Measurements from ENCODE around the gene TMX4.
"Not testable (repeated sequence)": the region's sequence is repeated elsewhere in the genome, so short reads cannot be mapped to it uniquely, and the experiment has no call there.

The TMX4 gene

DNA sequence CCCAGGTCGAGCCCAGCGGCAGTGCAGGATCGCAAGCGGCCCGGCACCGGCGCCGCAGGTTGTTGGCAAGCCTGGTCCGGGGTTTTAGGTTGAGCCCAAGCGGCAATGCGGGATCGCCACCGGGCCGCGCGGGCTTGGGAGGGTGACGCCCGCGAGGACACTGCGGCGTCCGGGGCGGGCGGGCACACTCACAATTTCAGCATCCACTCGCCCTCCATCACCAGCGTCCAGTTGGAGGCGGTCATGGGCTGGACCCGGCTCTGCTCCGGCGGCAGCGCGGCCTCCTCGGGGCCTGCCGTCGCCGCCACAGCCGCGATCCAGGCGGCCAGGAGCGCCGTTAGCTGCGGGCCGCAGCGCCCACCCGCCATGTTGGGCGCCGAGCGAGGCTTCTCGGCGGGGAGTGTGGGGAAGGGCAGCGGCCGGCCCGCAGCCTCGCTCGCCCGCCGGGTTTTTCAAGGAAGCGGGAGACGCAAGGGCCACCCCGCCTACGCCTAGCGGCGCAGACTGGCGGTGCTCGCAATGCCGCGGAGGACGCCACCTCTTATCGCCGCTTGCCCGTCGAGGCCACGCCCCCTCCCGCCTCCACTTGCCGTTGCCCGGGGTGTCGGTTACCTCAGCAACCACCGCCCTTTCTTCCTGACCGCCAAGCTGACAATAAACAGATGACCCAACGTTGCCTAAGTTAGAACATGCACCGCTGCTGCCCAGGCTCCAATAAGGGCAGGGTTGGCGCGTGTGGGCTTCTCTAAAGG, at the start of gene TMX4:
TSS of gene TMX4 (minus strand) at position 516 of the 752 bp plus-strand sequence. CDS start at position 368, 148 bp downstream.
- intact Hi-C loops (cut with DNase I): no loop called here
- peak; percentile 90 to 99 (median 95) for DNase-seq

GRCh38 chr20:8067082-8067481, 47.5 kb upstream of the TMX4 start:
- DNase-seq: no peak
- intact Hi-C loops (cut with DNase I): no loop called here

- intact Hi-C loops (cut with DNase I): no loop called here
- DNase-seq: no peak
Observed at GRCh38 chr20:8066662-8067061, 47.1 kb upstream of the TMX4 start.

- intact Hi-C loops (cut with DNase I): no loop called here
- no peak for DNase-seq
Observed at GRCh38 chr20:8065691-8066090, 46.1 kb upstream of the TMX4 start.

DNA sequence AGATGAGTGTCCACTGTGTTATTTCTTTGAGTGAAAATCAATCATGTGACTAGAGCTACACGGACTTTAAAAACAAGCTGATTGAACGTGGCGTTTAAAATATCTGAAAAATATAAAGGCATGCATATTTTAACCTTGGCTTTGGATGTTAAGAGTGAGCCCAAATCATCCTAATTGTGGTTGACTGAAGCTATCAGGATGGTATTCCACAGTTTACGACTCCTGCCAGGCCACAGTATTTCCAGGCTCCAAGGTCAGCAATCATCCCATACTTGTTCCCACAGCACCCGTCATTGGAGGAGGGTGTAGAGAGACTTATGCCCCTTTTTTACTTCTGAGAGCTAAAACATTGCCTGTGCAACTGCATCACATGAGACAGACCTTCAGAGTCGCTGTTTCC, 43.2 kb upstream of the TMX4 start:
- no peak for DNase-seq
- intact Hi-C loops (cut with DNase I): no loop called here

DNA sequence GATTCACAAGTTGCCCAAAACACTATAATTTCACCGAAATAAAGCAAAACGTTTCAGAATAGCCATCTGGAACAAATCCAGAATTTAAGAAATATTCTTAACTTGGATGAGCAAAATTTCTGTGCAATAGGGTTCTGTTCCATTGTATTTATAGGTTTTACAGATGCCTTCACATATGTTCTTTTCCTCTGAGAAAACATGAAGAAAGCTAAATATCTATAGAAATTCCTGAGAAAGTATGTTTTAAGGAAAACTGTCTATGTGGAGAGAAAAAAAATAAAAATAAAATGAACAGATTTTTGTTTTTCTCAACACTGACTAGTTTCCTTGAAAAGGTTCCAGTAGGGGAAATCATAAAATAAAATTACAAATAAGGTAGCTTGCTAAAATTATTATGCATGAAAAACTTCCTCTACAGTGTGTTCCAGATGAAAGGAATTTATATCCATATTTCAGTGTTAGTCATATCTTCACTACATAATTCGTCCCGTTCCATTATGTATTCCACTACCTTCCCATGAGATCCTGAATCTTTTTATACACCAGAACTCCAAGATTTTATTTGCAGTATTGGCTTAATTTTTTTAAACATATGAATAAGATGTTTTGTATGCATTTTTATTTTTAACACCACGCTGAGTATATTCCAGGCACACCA, 42.4 kb upstream of the TMX4 start:
- intact Hi-C loops (cut with DNase I): no loop called here
- no peak for DNase-seq

DNA sequence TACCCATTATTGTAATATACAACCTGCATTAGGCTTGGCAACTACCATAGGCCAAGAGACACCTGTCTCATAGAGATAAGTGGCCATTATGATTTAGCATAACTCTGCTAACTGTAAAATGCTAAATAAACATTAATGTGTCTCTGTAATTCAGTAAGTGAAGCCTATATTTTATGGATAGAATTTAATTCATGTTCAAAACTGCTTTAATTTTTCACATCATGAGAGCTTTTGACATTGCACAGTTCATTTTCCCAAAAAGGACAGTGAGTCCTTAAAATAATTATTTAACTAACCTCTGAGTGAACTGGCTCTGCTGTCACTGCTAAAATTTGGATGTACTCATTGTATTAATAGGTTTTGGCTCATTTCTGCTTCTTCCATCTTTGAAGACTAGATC, 41.4 kb upstream of the TMX4 start:
- DNase-seq: no peak
- intact Hi-C loops (cut with DNase I): no loop called here

DNA sequence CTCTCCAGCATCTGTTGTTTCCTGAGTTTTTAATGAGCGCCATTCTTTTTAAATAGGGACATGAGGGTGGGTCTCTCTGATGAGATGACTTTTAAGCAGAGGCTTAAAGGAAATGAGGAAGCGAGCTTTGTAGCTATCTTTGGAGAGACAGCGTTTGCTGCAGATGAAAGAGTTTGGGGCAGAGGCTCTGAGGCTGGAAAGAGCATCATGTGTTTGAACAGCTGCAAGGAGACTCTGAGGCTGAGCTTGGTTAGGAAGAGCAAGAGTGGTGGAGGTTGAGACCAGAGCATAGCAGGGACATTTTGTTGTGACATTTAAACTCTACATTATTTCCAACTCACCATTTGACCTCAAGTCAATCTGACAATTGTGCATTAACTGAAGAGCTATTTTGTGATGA, 38.3 kb upstream of the TMX4 start:
- intact Hi-C loops (cut with DNase I): no loop called here
- no peak for DNase-seq

DNA sequence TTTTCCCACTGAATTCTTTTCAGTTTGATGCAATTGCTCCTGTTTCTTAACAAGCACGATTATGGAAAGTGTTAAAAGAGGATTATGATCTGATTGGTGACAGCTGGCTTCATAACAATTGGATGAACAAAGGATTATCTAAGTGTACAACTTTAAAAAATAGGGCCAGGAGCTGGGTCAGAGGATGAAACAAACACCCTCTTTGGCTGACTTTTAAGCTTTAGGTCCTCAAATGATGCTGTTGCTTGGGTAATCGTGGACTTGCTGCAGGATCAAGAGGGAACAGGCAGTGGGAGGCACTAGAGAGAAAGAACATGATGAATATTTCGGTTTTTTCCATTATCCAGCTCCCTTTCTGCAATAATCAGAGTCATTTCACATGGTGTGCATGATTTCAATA, 35.5 kb upstream of the TMX4 start:
- DNase-seq: no peak
- intact Hi-C loops (cut with DNase I): no loop called here

- no peak for DNase-seq
- intact Hi-C loops (cut with DNase I): no loop called here
Observed at GRCh38 chr20:8050157-8050837, 30.7 kb upstream of the TMX4 start.

GRCh38 chr20:8049310-8049709, 29.7 kb upstream of the TMX4 start:
- intact Hi-C loops (cut with DNase I): no loop called here
- no peak for DNase-seq

DNA sequence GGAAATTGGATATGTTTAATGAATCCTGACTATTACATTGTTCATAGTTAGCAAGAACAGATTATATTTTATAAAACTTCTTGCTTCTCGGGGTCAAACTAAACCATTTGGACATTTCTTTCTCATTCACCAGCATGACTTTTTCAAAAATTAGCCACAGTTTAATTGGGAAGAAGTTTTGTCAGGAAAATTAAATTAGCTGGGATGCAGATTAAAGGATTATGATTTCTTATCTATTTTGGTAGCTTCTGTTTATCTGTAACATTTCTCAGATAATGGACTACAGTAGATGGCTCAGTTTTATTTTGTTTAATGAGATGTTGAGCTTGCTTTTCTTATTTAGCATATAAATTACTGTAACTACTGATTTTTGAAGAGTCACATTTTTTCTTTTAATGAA, 26.4 kb upstream of the TMX4 start:
- intact Hi-C loops (cut with DNase I): no loop called here
- DNase-seq: no peak

GRCh38 chr20:8043687-8044282, 24.2 kb upstream of the TMX4 start:
- intact Hi-C loops (cut with DNase I): loop anchor here (2.0 to 5.0 kb wide), 2 partner anchors 344 to 677 kb away; no protein-coding TSS in a partner anchor

GRCh38 chr20:8039042-8039441, 19.5 kb upstream of the TMX4 start:
- intact Hi-C loops (cut with DNase I): no loop called here
- no peak for DNase-seq

More at GRCh38 chr20:8043687-8044282, 24.2 kb upstream of the TMX4 start:
- DNase-seq: no peak

DNA sequence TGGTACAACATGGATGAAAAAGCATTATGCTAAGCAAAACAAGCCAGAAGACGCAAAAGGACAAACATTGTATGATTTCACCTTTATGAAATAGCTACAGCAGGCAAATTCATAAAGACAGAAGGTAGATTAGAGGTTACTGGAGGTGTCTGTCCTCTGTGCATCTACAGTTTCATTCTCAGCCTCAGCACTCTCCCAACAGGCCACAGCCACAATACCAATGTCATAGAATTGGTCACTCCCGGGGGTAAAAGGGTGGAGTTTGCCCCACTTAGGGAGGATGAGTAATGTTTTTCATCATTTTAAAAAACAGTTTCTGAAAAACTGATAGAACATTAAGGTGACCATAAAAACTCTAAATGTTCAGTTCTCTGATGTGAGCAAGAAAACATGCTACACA, 17.2 kb upstream of the TMX4 start:
- no peak for DNase-seq
- intact Hi-C loops (cut with DNase I): no loop called here

GRCh38 chr20:8033151-8033841, 13.7 kb upstream of the TMX4 start:
- intact Hi-C loops (cut with DNase I): no loop called here
- DNase-seq: no peak

- intact Hi-C loops (cut with DNase I): no loop called here
Observed at GRCh38 chr20:8032499-8032898, 12.9 kb upstream of the TMX4 start.

GRCh38 chr20:8031539-8031938, 12.0 kb upstream of the TMX4 start:
- DNase-seq; intact Hi-C loops (cut with DNase I): not testable (repeated sequence)

More at GRCh38 chr20:8032499-8032898, 12.9 kb upstream of the TMX4 start:
- DNase-seq: no peak

- peak in 1 of 10 donors; percentile 49 for DNase-seq
- intact Hi-C loops (cut with DNase I): no loop called here
Observed at GRCh38 chr20:8021541-8022269, 2.1 kb upstream of the TMX4 start.

Data from posterior cingulate gyrus (tissue), 11 donors.